ENCODE data around the gene BCL2L1.
A peak's percentile ranks its signal among the peaks of the same experiment; 100 is the strongest.

BCL2L1 gene

DNA sequence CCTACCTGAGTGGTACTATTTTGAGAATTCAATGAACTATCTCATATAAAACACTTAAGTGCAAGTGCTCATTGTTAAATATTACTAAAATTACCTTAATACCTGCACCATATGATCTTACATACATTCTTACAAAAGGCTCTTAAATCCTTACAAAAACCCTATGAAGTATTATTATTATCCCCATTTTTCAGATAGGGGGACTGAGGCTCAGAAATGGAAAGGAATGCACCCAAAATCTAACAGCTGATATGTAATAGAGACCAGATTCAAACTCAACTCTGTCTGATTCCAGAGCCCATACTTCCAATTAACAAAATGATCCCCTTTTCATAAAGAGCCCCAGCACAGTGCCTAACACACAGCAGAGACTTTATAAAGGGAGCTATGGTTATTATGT lies 17.5 kb downstream of the BCL2L1 start:
- peaks cover 55% of the 10 kb centered on the region for H3K36me3 Mint-ChIP-seq (ENCODE audit: low read depth)
- H3K4me1 Mint-ChIP-seq, result peaks cover 42% of the 10 kb centered on the region
- no peaks in the 10 kb centered on the region for H3K27me3 Mint-ChIP-seq (ENCODE audit: low read depth)
- no peak overlapping the region for H3K27ac Mint-ChIP-seq
- no peak for TF ChIP-seq CTCF (IDR thresholded peaks at IDR 0.05; ENCODE audit: unreplicated experiment in 3 of 3)
- H3K4me3 Mint-ChIP-seq, result no peak overlapping the region
- no peaks in the 10 kb centered on the region for H3K9me3 Mint-ChIP-seq

DNA sequence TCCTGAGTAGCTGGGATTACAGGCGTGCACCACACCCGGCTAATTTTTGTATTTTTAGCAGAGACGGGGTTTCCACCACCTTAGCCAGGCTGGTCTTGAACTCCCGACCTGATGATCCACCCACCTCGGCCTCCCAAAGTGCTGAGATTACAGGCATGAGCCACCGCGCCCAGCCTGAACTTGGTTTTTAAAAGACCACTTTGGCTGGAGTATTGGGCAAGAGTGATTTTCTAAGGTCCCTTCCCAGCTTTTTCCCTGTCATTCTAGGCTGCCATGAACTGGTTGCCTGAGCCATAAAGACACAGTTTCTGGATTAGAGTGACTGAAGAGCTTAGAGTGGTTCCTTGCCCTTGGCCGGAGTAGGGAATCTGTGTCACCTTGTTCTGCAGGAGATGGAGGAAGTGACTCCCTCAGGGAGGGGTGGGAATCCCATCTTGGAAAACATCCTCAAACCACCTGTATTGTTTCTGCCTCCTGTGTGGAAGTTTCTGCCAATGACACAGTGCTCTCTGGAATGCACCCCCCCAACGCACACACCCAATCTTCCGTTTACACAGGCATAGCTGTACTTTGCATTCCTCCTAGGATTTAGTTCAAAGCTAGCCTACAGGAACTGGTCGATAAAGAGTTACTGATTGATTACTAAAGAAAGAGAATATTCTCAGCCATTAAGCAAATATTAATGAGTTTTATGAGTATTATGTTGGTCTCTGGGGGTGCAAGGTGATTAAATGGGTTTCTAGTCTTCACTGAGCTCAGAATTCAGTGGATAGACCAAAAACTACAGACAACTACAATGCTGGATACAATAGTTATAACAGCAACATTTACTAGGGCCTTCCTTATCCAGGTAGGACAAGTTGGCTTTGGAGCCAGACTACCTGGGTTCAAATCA lies 18.2 kb downstream of the BCL2L1 start:
- H3K27ac Mint-ChIP-seq, result peak overlapping the region in 2 of 3 experiments; percentile 11 to 64
- H3K4me1 Mint-ChIP-seq, result peaks cover 44% of the 10 kb centered on the region
- no peak overlapping the region for H3K4me3 Mint-ChIP-seq
- TF ChIP-seq CTCF (IDR thresholded peaks at IDR 0.05; ENCODE audit: unreplicated experiment in 3 of 3), result no peak
- no peaks in the 10 kb centered on the region for H3K9me3 Mint-ChIP-seq
- no peaks in the 10 kb centered on the region for H3K27me3 Mint-ChIP-seq (ENCODE audit: low read depth)
- peaks cover 55% of the 10 kb centered on the region for H3K36me3 Mint-ChIP-seq (ENCODE audit: low read depth)

GRCh38 chr20:31701591-31701990 lies 21.1 kb downstream of the BCL2L1 start:
- Mint-ChIP-seq H3K27ac (peak overlapping the region in 2 of 3 experiments; percentile 40 to 62), H3K36me3 (ENCODE audit: low read depth) (peaks cover 46% of the 10 kb centered on the region), H3K9me3 (no peaks in the 10 kb centered on the region), H3K4me3 (no peak overlapping the region), H3K27me3 (ENCODE audit: low read depth) (no peaks in the 10 kb centered on the region), H3K4me1 (peaks cover 49% of the 10 kb centered on the region)
- TF ChIP-seq CTCF (IDR thresholded peaks at IDR 0.05; ENCODE audit: unreplicated experiment in 3 of 3), result no peak

GRCh38 chr20:31700747-31701146 lies 21.9 kb downstream of the BCL2L1 start:
- H3K4me1 Mint-ChIP-seq, result peaks cover 51% of the 10 kb centered on the region
- peak overlapping the region in 2 of 3 experiments; percentile 24 to 27 for H3K27ac Mint-ChIP-seq
- no peak overlapping the region for H3K4me3 Mint-ChIP-seq
- H3K27me3 Mint-ChIP-seq (ENCODE audit: low read depth), result no peaks in the 10 kb centered on the region
- peaks cover 40% of the 10 kb centered on the region for H3K36me3 Mint-ChIP-seq (ENCODE audit: low read depth)
- TF ChIP-seq CTCF (IDR thresholded peaks at IDR 0.05; ENCODE audit: unreplicated experiment in 3 of 3), result no peak
- H3K9me3 Mint-ChIP-seq, result no peaks in the 10 kb centered on the region

DNA sequence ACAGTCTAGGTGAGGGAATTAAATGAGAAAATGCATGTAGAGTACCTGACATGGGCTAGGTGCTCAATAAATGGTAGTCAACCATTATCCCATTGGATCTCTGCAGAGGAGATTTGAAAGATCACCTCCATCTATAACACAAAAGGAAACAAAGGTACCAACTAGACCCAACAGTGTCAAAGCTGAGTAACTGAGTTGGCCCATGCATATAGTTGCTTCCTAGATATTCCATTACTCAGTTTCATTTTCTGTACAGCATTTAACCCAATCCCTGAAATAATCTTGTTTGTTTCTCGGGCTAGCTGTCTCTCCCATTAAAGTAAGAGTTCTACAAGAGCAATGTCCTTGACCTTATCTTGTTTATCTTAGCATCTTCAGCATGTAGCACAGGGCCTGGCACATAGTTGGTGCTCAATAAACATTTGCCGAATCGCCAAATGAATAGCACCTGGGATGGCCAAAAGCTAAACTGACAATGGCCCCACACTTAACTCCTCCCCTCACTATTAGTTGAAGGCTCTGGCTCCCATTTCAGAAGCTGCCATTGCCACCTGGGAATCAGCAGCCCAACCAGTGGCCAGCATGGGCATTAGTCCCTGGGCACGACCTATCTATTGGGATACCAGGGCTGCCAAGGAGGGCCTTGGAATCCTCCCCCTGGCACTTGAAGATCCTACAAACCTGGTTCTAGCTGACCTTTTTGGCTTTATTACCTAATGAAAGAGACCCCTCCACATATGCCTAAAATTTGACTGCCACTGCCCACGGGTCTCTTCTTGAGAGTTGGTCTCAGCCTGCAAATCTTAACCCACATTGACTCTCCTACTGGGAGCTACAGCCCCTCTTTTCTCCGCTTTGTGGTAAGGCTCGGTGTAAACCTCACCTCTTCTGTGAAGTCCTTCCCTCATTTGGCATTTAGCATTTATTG lies 22.6 kb downstream of the BCL2L1 start:
- H3K9me3 Mint-ChIP-seq, result no peaks in the 10 kb centered on the region

More for the DNA sequence above, 22.6 kb downstream of the BCL2L1 start:
- Mint-ChIP-seq H3K36me3 (ENCODE audit: low read depth) (peaks cover 39% of the 10 kb centered on the region), H3K27ac (peak overlapping the region; percentile 19 to 76 (median 24)), H3K27me3 (ENCODE audit: low read depth) (no peaks in the 10 kb centered on the region), H3K4me3 (no peak overlapping the region), H3K4me1 (peaks cover 56% of the 10 kb centered on the region)
- TF ChIP-seq CTCF (IDR thresholded peaks at IDR 0.05; ENCODE audit: unreplicated experiment in 3 of 3), result no peak

Data from nephron (organoid).